Ectodermal cell (in vitro differentiated cells): ENCODE data around the gene ADCY7.
"Not testable (repeated sequence)": the region's sequence is repeated elsewhere in the genome, so short reads cannot be mapped to it uniquely, and the experiment has no call there.

Source experiments
- H3K27ac ChIP-seq: 2 replicates; pipeline ENCODE4 v1.7.0; 2013; ENCODE audit warnings: mild to moderate bottlenecking, low read depth, low read length; ENCODE audit not compliant: insufficient read depth, poor library complexity, severe bottlenecking
- H3K27me3 ChIP-seq: 2 replicates; pipeline ENCODE4 v1.7.0; 2013; ENCODE audit warnings: mild to moderate bottlenecking, low read length; ENCODE audit not compliant: insufficient read depth, control insufficient read depth, poor library complexity, severe bottlenecking
- H3K36me3 ChIP-seq: one replicate; pipeline ENCODE4 v1.7.0; 2013; ENCODE audit warnings: low read length; ENCODE audit not compliant: control insufficient read depth, insufficient read depth
- H3K4me1 ChIP-seq: one replicate; pipeline ENCODE4 v1.7.0; 2013; ENCODE audit warnings: low read length; ENCODE audit not compliant: control insufficient read depth, insufficient read depth
- H3K4me3 ChIP-seq: 2 replicates; pipeline ENCODE4 v1.7.0; 2013; ENCODE audit warnings: low read depth, low read length, control low read depth; ENCODE audit not compliant: insufficient read depth
- H3K9me3 ChIP-seq: 2 replicates; pipeline ENCODE4 v1.7.0; 2013; ENCODE audit warnings: mild to moderate bottlenecking, low read length, moderate library complexity; ENCODE audit not compliant: control insufficient read depth
- WGBS, 2 experiments: methylation state at CpG; one replicate each; pipeline ENCODE4 v1.1.7; 2013; ENCODE audit warnings: missing lambda C conversion rate in 2 of 2; 5-methylcytosine and 5-hydroxymethylcytosine counted together

The ADCY7 gene

GRCh38 chr16:50238868-50239301 lies 27.5 kb upstream of the ADCY7 start:
- 86 to 90% methylated on average over 5 of the region's 5 CpGs for WGBS, 2 experiments

GRCh38 chr16:50243024-50243423 lies 23.3 kb upstream of the ADCY7 start:
- not testable (repeated sequence) for H3K27ac ChIP-seq, H3K9me3 ChIP-seq, H3K4me3 ChIP-seq, H3K4me1 ChIP-seq, H3K36me3 ChIP-seq
- 76 to 78% methylated on average over 6 of the region's 6 CpGs for WGBS, 2 experiments
- peaks cover 30% of the 10 kb centered on the region for H3K27me3 ChIP-seq

More at GRCh38 chr16:50238868-50239301, 27.5 kb upstream of the ADCY7 start:
- Histone ChIP-seq H3K27ac (no peak overlapping the region), H3K27me3 (no peaks in the 10 kb centered on the region), H3K9me3 (no peaks in the 10 kb centered on the region), H3K4me1 (no peaks in the 10 kb centered on the region), H3K4me3 (no peak overlapping the region), H3K36me3 (no peaks in the 10 kb centered on the region)

- peaks cover 30% of the 10 kb centered on the region for H3K27me3 ChIP-seq
- H3K9me3 ChIP-seq, result no peaks in the 10 kb centered on the region
- no peak overlapping the region for H3K27ac ChIP-seq
- WGBS, 2 experiments, result 91% methylated on average over 9 of the region's 9 CpGs
- no peak overlapping the region for H3K4me3 ChIP-seq
- H3K36me3 ChIP-seq, result no peaks in the 10 kb centered on the region
- peaks cover 11% of the 10 kb centered on the region for H3K4me1 ChIP-seq
Observed at GRCh38 chr16:50244140-50244503, 22.2 kb upstream of the ADCY7 start.

GRCh38 chr16:50244504-50245416 lies 21.6 kb upstream of the ADCY7 start:
- no peaks in the 10 kb centered on the region for H3K36me3 ChIP-seq
- H3K4me1 ChIP-seq, result peaks cover 11% of the 10 kb centered on the region
- no peak overlapping the region for H3K27ac ChIP-seq
- no peak overlapping the region for H3K4me3 ChIP-seq
- peaks cover 30% of the 10 kb centered on the region for H3K27me3 ChIP-seq
- no peaks in the 10 kb centered on the region for H3K9me3 ChIP-seq
- WGBS, 2 experiments, result 39 to 41% methylated on average over 33 of the region's 33 CpGs

GRCh38 chr16:50245417-50246298 lies 20.7 kb upstream of the ADCY7 start:
- Histone ChIP-seq H3K9me3 (no peaks in the 10 kb centered on the region), H3K4me1 (peaks cover 11% of the 10 kb centered on the region), H3K36me3 (no peaks in the 10 kb centered on the region), H3K27ac (no peak overlapping the region), H3K4me3 (peak overlapping the region; percentile 41), H3K27me3 (peaks cover 30% of the 10 kb centered on the region)
- 3% methylated on average over 64 to 72 of the region's 74 CpGs for WGBS, 2 experiments

GRCh38 chr16:50246299-50247122 lies 19.8 kb upstream of the ADCY7 start:
- peaks cover 30% of the 10 kb centered on the region for H3K27me3 ChIP-seq
- H3K4me3 ChIP-seq, result peak overlapping the region; percentile 41
- WGBS, 2 experiments, result 13 to 14% methylated on average over 46 of the region's 46 CpGs
- H3K4me1 ChIP-seq, result peaks cover 12% of the 10 kb centered on the region
- H3K27ac ChIP-seq, result no peak overlapping the region
- H3K36me3 ChIP-seq, result no peaks in the 10 kb centered on the region
- H3K9me3 ChIP-seq, result no peaks in the 10 kb centered on the region

- Histone ChIP-seq H3K4me1 (peaks cover 18% of the 10 kb centered on the region), H3K9me3 (no peaks in the 10 kb centered on the region), H3K27me3 (peaks cover 30% of the 10 kb centered on the region), H3K36me3 (no peaks in the 10 kb centered on the region), H3K27ac (no peak overlapping the region), H3K4me3 (no peak overlapping the region)
- 90 to 95% methylated on average over 12 of the region's 12 CpGs for WGBS, 2 experiments
Observed at GRCh38 chr16:50247123-50247905, 19.0 kb upstream of the ADCY7 start.

- H3K4me3 ChIP-seq, result no peak overlapping the region
- no peak overlapping the region for H3K27ac ChIP-seq
- H3K4me1 ChIP-seq, result peaks cover 18% of the 10 kb centered on the region
- no peaks in the 10 kb centered on the region for H3K36me3 ChIP-seq
- H3K9me3 ChIP-seq, result no peaks in the 10 kb centered on the region
- 75 to 76% methylated on average over 13 of the region's 13 CpGs for WGBS, 2 experiments
- peaks cover 30% of the 10 kb centered on the region for H3K27me3 ChIP-seq
Observed at GRCh38 chr16:50247906-50248608, 18.3 kb upstream of the ADCY7 start.

GRCh38 chr16:50248845-50249244 lies 17.5 kb upstream of the ADCY7 start:
- no peaks in the 10 kb centered on the region for H3K9me3 ChIP-seq
- no peaks in the 10 kb centered on the region for H3K36me3 ChIP-seq
- WGBS, 2 experiments, result 78 to 84% methylated on average over 8 of the region's 8 CpGs
- H3K4me3 ChIP-seq, result no peak overlapping the region
- H3K4me1 ChIP-seq, result peaks cover 20% of the 10 kb centered on the region
- peak overlapping the region; percentile 8 for H3K27ac ChIP-seq
- H3K27me3 ChIP-seq, result peaks cover 30% of the 10 kb centered on the region
